ENCODE measurements around the gene BTBD16.
A peak's percentile ranks its signal among the peaks of the same experiment; 100 is the strongest.

BTBD16 gene

GRCh38 chr10:122307669-122308416 is 36.7 kb downstream of the BTBD16 start:
- Mint-ChIP-seq H3K27me3 (ENCODE audit: low read depth) (peaks cover 6% of the 10 kb centered on the region), H3K4me1 (peaks cover 36% of the 10 kb centered on the region), H3K9me3 (peaks cover 7% of the 10 kb centered on the region), H3K27ac (peak overlapping the region; percentile 92 to 95 (median 94)), H3K4me3 (peak overlapping the region in 2 of 3 experiments; percentile 48 to 54), H3K36me3 (ENCODE audit: low read depth) (no peaks in the 10 kb centered on the region)
- no peak for TF ChIP-seq CTCF (IDR thresholded peaks at IDR 0.05; ENCODE audit: unreplicated experiment in 3 of 3)

DNA sequence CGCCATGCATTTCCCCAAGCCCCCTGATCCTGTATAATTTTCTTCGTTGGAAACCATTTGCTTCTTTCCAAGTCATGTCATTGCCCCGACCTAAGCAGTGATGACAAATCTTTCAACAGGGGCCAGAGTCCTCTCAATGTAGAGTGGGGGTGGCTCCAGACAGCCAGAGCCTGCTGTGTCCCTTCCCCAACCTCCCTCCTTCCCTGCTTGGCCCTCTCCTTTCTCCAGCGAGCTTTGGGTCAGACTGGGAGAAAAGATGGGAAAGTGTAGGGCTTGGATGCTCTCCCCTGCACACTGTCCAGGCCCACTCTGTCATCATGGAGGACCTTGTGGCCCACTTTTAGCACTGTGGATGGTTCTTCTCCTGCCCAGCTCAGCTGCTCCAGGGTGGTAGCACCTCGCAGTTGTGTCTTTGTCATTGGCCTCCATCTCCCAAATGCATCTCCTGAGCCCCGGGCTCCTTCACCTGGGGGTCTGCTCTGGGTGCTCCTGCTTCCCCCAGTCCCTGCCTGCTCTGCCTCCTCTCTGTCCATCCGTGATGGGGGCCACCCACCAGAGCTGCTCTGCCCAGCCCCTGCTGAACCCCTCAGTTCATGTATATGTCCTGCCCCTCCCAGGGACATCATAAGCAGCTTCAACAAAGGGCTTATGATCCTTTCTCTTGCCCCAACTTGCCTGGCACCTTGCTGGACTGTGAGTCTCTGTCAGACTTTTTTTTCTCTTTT is 37.5 kb downstream of the BTBD16 start:
- Mint-ChIP-seq H3K4me3 (peak overlapping the region in 2 of 3 experiments; percentile 43 to 54), H3K36me3 (ENCODE audit: low read depth) (no peaks in the 10 kb centered on the region), H3K9me3 (peaks cover 7% of the 10 kb centered on the region), H3K4me1 (peaks cover 36% of the 10 kb centered on the region), H3K27ac (peak overlapping the region; percentile 92 to 95 (median 94)), H3K27me3 (ENCODE audit: low read depth) (peaks cover 7% of the 10 kb centered on the region)
- no peak for TF ChIP-seq CTCF (IDR thresholded peaks at IDR 0.05; ENCODE audit: unreplicated experiment in 3 of 3)

- Mint-ChIP-seq H3K4me1 (peaks cover 36% of the 10 kb centered on the region), H3K4me3 (peak overlapping the region in 2 of 3 experiments; percentile 19 to 31), H3K27me3 (ENCODE audit: low read depth) (peaks cover 7% of the 10 kb centered on the region), H3K9me3 (peaks cover 5% of the 10 kb centered on the region), H3K27ac (peak overlapping the region; percentile 47 to 90 (median 88)), H3K36me3 (ENCODE audit: low read depth) (no peaks in the 10 kb centered on the region)
- TF ChIP-seq CTCF (IDR thresholded peaks at IDR 0.05; ENCODE audit: unreplicated experiment in 3 of 3), result peak; percentile 7 to 29 (median 11)
Observed at GRCh38 chr10:122310311-122311050, 39.4 kb downstream of the BTBD16 start.

DNA sequence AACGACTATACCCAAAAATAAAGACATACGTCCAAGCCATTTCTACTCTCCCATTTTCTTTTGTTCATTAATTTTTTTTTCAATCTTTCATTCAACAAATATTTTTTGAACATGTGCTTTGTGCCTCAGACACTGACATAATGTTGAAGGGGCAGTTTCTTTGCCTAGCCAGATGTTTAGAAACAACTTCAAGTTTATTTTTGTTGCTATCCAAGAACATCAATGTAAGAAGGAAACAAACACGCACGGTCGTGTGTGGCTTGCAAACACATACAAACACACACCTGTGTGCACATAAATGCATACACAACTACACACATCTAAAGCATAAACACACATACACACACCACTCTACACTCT is 39.9 kb downstream of the BTBD16 start:
- H3K27me3 Mint-ChIP-seq (ENCODE audit: low read depth), result peaks cover 7% of the 10 kb centered on the region
- no peak overlapping the region for H3K4me3 Mint-ChIP-seq
- H3K36me3 Mint-ChIP-seq (ENCODE audit: low read depth), result no peaks in the 10 kb centered on the region
- TF ChIP-seq CTCF (IDR thresholded peaks at IDR 0.05; ENCODE audit: unreplicated experiment in 3 of 3), result peak in 1 of 3 experiments; percentile 4
- H3K4me1 Mint-ChIP-seq, result peaks cover 36% of the 10 kb centered on the region
- H3K9me3 Mint-ChIP-seq, result no peaks in the 10 kb centered on the region
- H3K27ac Mint-ChIP-seq, result peak overlapping the region; percentile 47 to 90 (median 88)

DNA sequence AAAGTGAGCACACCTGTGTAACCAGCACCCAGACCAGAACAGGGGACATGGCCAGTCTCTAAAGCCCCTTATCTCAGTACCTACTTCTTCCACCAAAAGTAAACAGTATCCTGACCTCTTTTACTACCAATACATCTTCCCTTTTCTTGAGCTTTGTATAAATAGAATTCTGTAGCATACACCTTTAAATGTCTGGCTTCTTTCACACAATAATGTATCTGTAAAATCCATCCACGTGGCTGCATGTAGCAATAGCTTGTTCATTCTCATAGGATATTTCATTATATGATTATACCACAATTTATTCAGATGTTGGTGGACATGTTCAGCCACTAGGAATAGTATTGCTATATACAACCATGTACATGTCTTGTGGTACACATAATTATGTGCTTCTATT is 40.6 kb downstream of the BTBD16 start:
- TF ChIP-seq CTCF (IDR thresholded peaks at IDR 0.05; ENCODE audit: unreplicated experiment in 3 of 3), result no peak
- Mint-ChIP-seq H3K9me3 (no peaks in the 10 kb centered on the region), H3K4me1 (peaks cover 36% of the 10 kb centered on the region)

More for the DNA sequence above, 40.6 kb downstream of the BTBD16 start:
- Mint-ChIP-seq H3K27me3 (ENCODE audit: low read depth) (peaks cover 3% of the 10 kb centered on the region), H3K4me3 (no peak overlapping the region), H3K27ac (peak overlapping the region; percentile 47 to 90 (median 73)), H3K36me3 (ENCODE audit: low read depth) (no peaks in the 10 kb centered on the region)

Measured in nephron (organoid).